NCI-H524 treated with DMSO at 0.1 percent for 48 hours (cell line): Measurements from ENCODE around the gene MRTFA.
"Not testable (repeated sequence)": the region's sequence is repeated elsewhere in the genome, so short reads cannot be mapped to it uniquely, and the experiment has no call there.

ENCODE experiments used
- DNase-seq: peaks from one replicate; lab custom pipeline; 2025; lab: John Stamatoyannopoulos, UW

Gene MRTFA

GRCh38 chr22:40659166-40659565 is 22.6 kb upstream of the MRTFA start:
- DNase-seq, result peak; percentile 29

GRCh38 chr22:40656651-40657050 is 20.1 kb upstream of the MRTFA start:
- not testable (repeated sequence) for DNase-seq

- DNase-seq, result not testable (repeated sequence)
These were observed 19.4 kb upstream of the MRTFA start for GRCh38 chr22:40655941-40656340.

DNA sequence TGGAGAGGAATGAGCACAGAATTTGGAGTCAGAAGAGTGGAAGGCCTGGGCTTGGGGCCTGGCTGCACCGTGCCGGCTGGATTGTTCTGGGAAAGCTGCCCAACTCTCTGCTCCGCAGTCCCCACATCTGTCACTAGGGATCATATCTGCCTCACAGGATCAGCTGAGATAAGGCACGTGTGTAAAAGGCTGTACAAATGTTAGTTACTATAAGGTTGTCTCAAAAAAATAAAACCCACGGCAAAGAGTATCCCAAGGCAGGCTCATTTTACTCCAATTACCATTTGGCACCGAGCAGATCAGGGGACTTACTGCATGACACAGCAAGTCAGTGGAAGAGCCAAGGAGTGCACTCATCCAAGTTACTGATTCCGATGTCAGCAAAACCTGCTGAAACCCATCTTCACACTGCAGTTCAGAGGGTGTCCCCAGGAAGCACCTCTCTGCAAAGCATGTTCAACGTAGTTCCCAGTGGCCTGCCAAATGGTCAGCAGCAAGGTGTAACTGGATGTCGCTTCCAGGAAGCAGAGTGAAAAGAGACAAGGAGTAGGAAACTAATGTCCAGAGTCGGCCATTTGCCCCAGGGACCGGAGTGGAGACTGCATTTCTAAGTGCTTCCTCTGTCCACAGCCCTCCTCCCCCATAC is 18.1 kb upstream of the MRTFA start:
- peak; percentile 45 for DNase-seq

DNA sequence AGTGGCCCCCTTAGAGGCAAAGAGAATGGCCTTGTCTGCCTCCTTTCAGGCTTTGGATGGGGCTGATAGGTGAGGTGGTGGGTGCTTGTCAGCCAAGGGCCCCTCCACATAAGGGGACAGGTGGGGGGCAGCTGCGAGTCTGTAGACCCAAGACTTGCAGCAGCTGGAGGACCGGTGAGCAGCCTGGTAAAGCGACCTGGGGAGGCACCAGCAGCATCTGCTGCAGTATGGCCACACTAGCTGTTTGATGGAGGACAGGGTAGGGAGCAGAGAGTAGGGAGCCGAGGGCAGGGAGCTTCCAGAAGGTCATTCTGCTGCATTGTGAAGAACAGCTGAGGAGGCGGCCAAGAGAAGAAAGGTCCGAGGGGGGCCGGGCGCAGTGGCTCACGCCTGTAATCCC is 16.8 kb upstream of the MRTFA start:
- no peak for DNase-seq

- DNase-seq, result peak; percentile 75
These were observed 15.3 kb upstream of the MRTFA start for GRCh38 chr22:40651563-40652501.

DNA sequence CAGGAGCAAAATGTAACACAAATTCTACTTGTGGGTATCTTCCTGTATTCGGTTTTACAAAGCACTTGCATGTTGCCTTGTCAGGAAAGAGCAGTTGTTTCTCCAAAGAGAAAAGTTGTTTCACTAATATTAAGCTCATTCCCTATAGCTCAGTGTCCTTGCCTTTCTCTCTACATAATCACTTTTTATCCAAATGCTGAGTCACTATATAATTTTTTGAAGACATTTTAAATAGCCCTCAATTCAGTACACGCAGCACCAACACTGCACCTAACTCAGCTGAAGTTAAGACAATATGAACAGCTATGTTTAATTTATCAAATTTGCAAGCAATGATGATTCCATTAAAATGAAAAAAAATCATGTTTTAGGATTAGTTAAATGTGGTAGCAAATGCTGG is 14.5 kb upstream of the MRTFA start:
- no peak for DNase-seq

DNA sequence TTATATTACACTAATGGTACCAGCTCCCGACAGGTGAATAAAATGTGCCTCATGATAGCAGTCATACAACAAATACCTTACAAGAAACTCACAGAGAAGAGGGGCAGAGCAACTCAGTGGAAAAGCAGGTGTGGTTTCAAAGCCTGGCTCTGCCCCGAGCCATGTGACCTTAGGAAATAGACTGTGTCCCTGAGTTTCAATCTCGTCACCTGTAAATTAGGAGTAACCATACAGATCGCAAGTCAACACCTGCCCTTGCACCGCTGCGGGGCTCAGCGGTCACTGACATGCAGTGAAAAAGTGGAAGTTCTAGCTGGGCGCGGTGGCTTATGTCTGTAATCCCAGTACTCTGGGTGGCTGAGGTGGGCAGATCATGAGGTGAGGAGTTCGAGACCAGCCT is 11.9 kb upstream of the MRTFA start:
- no peak for DNase-seq

DNA sequence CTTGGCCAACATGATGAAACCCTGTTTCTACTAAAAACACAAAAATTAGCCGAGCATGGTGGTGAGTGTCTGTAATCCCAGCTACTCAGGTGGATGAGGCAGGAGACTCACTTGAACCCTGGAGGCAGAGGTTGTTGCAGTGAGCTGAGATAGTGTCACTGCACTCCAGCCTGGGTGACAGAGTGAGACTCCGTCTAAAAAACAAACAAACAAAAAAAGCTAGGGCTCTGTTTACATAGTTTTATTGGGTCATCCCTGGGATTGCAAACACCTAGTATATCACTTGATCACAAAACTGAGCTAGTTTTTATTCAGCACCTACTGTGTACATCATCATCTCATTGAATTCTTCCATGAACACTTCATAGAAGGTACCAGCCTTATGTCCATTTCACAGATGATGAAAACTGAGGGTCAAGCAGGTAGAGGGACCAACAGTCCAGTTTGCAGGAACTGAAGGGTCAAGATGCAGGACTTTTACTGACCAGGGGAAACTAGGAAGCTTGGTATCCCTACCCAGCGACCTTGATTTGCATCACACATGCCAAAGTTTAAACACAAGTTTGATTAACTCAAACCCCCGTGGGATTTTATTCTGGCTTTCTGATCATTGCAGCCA is 9.2 kb upstream of the MRTFA start:
- DNase-seq, result no peak

DNA sequence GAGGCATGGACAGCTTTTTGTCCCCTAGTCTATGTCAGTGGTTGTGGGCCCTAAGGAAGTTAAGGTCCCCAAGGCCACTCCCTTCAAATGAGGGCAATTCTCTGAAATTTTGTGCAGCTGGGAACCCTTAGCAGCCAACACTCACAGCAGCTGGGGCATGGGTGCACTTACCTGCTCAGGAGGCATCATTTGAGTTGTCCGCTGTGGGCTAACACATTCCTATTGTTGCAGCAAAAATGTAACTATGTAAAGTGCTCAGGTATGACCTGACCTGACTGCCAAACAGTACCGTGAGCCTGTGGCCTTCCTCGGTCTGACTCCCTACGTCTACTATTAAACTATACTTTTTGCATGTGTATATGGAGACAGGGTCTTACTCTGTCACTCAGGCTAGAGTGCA is 5.8 kb upstream of the MRTFA start:
- no peak for DNase-seq

GRCh38 chr22:40641269-40641668 is 4.8 kb upstream of the MRTFA start:
- no peak for DNase-seq

DNA sequence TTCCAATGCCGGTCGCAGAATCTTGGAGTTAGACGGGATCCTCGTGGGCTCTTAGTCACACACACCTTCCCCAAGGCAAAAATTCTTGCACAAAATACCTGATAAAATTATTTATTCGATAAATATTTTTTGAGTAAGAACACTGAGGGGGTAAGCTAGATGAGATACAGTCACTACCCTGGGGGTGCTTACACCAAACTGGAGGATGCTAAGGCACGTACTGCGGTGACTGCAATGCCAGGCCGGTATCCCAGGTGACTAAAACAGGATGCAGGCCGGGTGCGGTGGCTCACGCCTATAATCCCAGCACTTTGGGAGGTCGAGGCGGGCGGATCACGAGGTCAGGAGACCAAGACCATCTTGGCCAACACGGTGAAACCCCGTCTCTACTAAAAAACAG is 1.7 kb upstream of the MRTFA start:
- DNase-seq, result no peak

DNA sequence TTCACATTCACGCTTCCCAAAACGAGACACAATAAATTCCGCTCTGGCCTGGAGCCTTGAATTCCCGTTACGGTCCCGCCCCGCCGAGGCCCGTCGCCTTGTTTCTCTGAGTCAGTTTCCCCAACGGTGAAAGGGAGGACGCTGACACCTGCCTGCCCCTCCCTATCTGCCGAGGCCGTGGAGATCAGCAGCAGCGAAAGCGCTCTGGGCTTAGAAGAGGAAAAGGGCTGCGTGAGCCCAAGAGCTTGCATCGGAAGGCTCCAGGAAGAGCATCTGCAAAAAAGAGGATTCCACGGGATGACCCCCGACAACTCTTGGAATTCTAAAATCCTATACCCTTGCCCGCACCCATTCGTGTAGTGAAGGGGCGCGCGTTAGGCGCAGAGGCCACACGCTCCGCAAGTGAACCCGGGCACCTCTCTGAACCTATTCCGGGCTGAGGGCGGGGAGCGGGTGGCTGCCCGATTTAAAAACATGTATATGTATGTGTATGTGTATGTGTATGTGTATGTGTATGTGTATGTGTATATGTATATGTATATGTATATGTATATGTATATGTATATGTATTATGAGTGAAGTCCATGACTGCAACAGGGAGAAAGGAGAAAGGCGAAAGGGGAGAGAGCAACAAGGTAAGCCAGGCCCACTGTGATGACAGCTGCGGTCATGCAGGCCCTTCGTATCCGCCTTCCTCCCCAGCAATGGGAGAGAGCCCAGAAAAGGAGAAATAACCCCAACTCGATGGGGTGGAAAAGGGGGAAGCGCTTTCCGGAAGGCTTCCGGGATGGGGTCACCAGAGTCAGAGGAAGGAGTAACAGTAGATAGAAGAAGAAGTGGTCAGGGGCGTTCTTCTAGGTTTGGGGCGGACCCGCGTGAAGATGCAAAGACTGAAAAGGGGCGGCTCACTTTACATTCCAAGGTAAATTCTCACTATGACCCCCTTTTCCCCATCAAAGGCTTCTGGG is 948 bp upstream of the MRTFA start:
- DNase-seq, result no peak

- no peak for DNase-seq
These were observed 559 bp downstream of the MRTFA start for GRCh38 chr22:40635940-40636379.

- DNase-seq, result no peak
These were observed 1.2 kb downstream of the MRTFA start for GRCh38 chr22:40635043-40635939.

- DNase-seq, result no peak
These were observed 2.2 kb downstream of the MRTFA start for GRCh38 chr22:40634119-40634903.

DNA sequence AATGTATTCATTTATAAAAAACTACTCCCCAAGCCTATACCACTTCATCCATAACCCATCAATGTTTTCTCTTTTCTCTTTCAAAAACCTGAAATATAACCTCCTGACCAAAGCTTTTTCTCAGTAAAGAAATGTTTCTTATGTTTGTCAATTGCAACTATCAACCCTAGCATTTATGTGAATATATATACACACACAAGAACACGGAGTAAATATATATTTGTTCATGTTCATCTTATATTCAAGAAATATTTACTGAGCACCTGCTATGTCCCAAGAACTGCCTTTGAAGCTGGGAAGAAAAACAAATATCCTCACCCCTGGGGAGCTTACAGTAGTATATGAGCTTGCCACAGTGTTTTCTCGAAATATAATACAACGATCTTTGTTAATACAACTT is 3.5 kb downstream of the MRTFA start:
- no peak for DNase-seq

GRCh38 chr22:40631925-40632324 is 4.6 kb downstream of the MRTFA start:
- DNase-seq, result no peak

GRCh38 chr22:40628354-40629042 is 8.0 kb downstream of the MRTFA start:
- DNase-seq, result no peak
